Bronchial epithelial cell (primary cell): ENCODE results near the gene GPR176. TPM values are rescaled to one million over a fixed set of nuclear protein-coding genes. Genes with fewer than 3 reads are reported as not detected.
"Not testable (repeated sequence)": the region's sequence is repeated elsewhere in the genome, so short reads cannot be mapped to it uniquely, and the experiment has no call there.

Source experiments
- DNase-seq: peaks from one replicate; pipeline ENCODE4 v3.0.0-alpha.2; 2010; ENCODE audit warnings: low read depth
- FAIRE-seq: peaks from 2 replicates; lab custom pipeline; 2011; peaks lifted over from hg19 to GRCh38; lab: Jason Lieb, UNC
- H3K27me3 ChIP-seq: 2 replicates; pipeline ENCODE4 v1.5.1; 2011; ENCODE audit warnings: low read length; ENCODE audit not compliant: control insufficient read depth, insufficient read depth
- H3K36me3 ChIP-seq: 2 replicates; pipeline ENCODE4 v1.5.1; 2011; ENCODE audit warnings: low read length; ENCODE audit not compliant: control insufficient read depth, insufficient read depth
- H3K4me3 ChIP-seq: 2 replicates; pipeline ENCODE4 v1.5.1; 2011; ENCODE audit warnings: mild to moderate bottlenecking, low read depth, low read length, control low read depth
- total RNA-seq: library from RNA; depleted of rRNA; stranded (reverse); fragments of >200 nt; gene quantifications from 2 replicates; pipeline ENCODE4 v1.2.1, GENCODE V29; 2014
- TF ChIP-seq, protein P1 (sequence below): IDR thresholded peaks from 2 replicates; pipeline ENCODE4 v1.5.1; 2011; ENCODE audit warnings: mild to moderate bottlenecking, moderate library complexity, low read length, control low read depth, inconsistent platforms; ENCODE audit not compliant: insufficient read depth, severe bottlenecking

Gene GPR176
- total RNA-seq, 1 donor from 2014 or later = 3.4 TPM

DNA sequence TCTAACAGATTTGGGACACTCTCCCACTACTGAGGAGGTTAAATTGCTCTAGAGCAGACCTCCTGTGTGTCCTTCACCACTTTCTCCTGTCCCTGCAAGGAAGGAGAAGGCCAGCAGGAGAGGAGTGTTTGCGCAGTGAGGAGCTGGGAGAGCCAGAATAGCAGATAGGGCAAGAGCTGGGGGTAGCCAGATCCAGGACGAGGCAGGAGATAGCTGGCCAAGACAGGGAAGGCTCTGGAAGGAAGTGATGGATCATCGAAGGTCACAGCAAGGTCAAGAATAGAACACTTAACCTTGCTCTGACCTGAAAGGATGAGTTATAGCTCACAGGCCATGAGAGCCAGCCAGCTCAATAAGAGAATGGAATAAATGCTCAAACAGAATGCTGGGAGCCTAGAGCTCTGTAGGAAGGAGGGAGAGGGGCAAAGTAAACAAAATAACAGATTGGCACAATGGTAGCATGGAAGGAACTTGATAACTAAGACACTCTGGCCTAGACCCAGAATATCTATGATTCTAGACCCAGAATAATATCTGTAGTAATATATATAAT is 99.9 kb downstream of the GPR176 start:
- TF ChIP-seq, protein P1, sequence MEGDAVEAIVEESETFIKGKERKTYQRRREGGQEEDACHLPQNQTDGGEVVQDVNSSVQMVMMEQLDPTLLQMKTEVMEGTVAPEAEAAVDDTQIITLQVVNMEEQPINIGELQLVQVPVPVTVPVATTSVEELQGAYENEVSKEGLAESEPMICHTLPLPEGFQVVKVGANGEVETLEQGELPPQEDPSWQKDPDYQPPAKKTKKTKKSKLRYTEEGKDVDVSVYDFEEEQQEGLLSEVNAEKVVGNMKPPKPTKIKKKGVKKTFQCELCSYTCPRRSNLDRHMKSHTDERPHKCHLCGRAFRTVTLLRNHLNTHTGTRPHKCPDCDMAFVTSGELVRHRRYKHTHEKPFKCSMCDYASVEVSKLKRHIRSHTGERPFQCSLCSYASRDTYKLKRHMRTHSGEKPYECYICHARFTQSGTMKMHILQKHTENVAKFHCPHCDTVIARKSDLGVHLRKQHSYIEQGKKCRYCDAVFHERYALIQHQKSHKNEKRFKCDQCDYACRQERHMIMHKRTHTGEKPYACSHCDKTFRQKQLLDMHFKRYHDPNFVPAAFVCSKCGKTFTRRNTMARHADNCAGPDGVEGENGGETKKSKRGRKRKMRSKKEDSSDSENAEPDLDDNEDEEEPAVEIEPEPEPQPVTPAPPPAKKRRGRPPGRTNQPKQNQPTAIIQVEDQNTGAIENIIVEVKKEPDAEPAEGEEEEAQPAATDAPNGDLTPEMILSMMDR = no peak
- Histone ChIP-seq H3K4me3 (no peak overlapping the region), H3K36me3 (no peaks in the 10 kb centered on the region), H3K27me3 (no peaks in the 10 kb centered on the region)
- no peak for DNase-seq
- no peak for FAIRE-seq

DNA sequence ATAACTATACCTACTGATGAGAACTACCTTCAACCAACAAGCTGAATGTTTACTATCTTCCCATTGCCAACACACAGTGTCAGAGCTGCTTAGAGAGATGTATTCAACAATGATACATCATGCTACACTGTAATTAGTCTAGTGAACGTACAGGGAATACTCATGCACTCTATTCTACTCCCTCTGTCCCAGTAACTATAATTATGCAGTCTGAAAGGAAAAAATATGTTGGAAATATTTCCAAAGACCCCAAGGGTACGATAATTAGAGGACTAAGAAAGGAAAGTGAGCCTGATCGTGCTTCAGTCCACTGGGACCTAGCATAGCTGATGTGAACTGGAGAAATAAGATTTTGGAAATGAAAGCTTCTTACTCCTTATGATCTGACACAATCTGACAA is 100.5 kb downstream of the GPR176 start:
- TF ChIP-seq, protein P1 = no peak
- no peaks in the 10 kb centered on the region for H3K27me3 ChIP-seq
- H3K4me3 ChIP-seq = no peak overlapping the region
- H3K36me3 ChIP-seq = no peaks in the 10 kb centered on the region
- no peak for DNase-seq
- no peak for FAIRE-seq

DNA sequence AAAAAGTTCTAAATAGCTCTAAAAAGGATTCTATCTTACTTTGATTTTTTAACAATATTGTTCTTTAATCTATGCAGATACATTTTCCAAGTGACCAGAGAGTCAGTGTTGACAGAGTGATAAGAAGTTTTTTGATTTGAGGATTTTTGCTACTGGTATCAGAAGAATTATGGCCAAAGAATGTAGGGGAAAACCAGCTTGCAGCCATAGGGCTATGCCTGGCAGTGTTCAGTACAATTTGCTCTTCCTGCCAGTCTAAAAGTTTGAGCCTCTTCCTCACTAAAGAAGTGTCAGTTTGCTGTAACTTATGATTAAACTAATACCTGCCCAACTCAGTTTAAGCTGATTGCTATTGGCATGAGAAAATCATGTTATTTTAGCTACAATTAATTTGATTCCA is 102.2 kb downstream of the GPR176 start:
- DNase-seq (no peak), FAIRE-seq (no peak)
- no peaks in the 10 kb centered on the region for H3K27me3 ChIP-seq
- TF ChIP-seq, protein P1 = no peak
- H3K4me3 ChIP-seq = no peak overlapping the region
- no peaks in the 10 kb centered on the region for H3K36me3 ChIP-seq

DNA sequence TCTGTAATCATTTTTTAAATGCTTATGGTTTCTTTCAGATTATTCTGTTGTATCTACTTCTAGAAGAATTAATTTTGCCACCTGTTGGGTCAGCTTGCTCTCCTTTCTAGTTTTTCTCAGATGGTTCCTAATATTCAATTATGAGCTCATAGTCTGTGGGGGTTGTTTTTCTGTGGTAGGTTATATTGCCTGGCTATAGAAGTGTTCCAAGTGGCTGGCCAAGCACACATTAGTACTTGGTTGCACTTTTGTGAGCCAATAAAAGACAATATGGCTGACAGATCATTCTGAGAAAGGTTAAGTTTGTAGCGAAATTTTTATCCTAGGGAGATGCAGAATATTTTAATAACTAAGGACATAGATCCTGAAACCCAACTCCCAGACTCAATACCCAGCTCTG is 105.6 kb downstream of the GPR176 start:
- TF ChIP-seq, protein P1 = no peak

DNA sequence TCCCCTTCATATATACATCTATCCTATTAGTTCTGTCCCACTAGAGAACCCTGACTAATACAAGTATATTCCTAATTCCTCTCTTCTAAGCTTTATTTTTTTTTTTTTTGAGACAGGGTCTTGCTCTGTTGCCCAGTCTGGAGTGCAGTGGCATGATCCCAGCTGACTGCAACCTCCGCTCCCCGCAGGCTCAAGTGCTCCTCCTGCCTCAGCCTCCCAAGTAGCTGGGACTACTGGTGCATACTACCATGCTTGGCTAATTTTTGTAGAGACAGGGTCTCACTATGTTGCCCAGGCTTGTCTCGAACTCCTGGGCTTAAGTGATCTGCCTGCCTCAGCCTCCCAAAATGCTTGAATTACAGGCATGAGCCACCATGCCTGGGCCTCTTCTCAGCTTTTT is 107.4 kb downstream of the GPR176 start:
- DNase-seq, H3K36me3 ChIP-seq, FAIRE-seq, H3K4me3 ChIP-seq, H3K27me3 ChIP-seq: not testable (repeated sequence)

More for the DNA sequence above, 105.6 kb downstream of the GPR176 start:
- Histone ChIP-seq H3K27me3 (no peaks in the 10 kb centered on the region), H3K36me3 (no peaks in the 10 kb centered on the region), H3K4me3 (no peak overlapping the region)
- FAIRE-seq (no peak), DNase-seq (no peak)

DNA sequence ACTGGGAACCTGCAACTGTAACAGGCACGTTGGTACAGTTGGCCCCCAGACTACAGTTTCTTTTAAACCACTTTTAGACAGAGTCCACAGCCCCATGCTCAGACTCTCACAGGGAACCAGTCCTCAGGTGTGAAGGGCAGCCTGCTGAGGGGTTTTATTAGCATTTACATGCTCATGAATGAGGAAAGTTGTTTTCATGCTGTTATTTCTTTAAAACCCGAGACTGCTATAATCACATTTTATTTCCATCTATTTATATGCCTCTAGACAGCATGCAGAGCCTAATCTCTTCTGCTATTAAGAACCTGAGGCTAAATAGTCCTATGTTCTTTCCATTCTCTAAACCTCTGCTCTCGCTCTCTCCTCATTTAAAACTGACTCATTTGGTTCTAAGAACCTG is 111.2 kb downstream of the GPR176 start:
- H3K36me3 ChIP-seq = no peaks in the 10 kb centered on the region
- no peak for DNase-seq
- H3K27me3 ChIP-seq = no peaks in the 10 kb centered on the region
- H3K4me3 ChIP-seq = no peak overlapping the region
- no peak for FAIRE-seq
- TF ChIP-seq, protein P1 = no peak
